Measurements from ENCODE around the gene OR14A16.

OR14A16 gene, protein sequence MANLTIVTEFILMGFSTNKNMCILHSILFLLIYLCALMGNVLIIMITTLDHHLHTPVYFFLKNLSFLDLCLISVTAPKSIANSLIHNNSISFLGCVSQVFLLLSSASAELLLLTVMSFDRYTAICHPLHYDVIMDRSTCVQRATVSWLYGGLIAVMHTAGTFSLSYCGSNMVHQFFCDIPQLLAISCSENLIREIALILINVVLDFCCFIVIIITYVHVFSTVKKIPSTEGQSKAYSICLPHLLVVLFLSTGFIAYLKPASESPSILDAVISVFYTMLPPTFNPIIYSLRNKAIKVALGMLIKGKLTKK

DNA sequence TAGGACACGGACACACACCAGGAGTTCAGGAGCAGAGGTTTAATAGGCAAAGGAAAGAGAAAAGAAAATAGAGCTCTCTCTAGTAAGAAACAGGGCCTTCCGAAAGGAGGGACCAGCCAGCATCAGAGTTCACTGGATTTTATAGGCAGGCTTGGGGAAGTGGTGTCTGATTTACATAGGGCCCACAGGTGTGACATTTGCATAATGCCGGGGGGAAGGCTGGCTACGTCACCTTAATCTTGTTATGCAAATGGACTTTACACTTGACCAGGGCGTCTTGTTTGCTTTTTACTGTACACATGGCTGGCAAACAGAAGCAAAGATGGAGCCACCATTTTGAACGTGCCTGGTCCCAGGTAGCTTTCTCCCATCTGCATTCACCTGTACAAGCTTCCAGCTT lies at the start of gene OR14A16:
Gene OR14A16 (minus strand): TSS at position 97 of the 400 bp plus-strand sequence. CDS start 8,390 bp downstream, outside the sequence.
- no peak for DNase-seq
- in situ Hi-C loops (cut with MboI; ENCODE audit: low pct_unique_long_range_greater_than_20kb, low sequenced_read_pairs): no loop called here

DNA sequence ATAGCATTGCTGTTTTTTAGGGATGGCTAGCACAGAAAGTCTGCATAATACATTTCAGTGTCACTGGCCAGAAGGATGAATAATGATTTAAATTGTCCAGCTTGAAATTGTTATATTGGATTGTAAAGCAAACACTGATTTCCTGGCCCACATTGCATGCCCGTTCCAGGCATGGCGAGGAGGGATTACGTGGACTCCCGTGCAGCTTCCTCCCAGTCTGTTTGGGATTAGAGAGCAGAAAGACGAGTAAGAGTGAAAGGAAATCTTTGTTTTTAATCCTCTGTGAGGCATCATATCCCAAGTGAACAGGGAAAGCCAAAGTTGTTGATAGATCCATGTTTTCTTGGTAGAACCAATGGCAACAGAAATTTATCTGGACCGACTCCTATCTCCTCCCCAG lies 41.5 kb upstream of the OR14A16 start:
- DNase-seq: no peak
- in situ Hi-C loops (cut with MboI; ENCODE audit: low pct_unique_long_range_greater_than_20kb, low sequenced_read_pairs): no loop called here

DNA sequence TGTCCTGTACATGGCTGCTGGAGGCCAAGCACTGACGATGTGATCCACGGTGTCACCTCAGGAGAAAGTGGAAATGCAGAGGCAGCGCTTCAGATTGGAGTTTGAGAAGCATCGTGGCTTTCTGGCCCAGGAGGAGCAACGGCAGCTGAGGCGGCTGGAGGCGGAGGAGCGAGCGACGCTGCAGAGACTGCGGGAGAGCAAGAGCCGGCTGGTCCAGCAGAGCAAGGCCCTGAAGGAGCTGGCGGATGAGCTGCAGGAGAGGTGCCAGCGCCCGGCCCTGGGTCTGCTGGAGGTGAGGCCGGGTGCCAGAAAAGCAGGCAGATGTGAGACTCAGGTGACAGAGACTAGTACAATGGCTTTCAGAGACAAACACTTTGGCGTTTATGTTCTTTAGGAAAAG lies 40.7 kb upstream of the OR14A16 start:
- in situ Hi-C loops (cut with MboI; ENCODE audit: low pct_unique_long_range_greater_than_20kb, low sequenced_read_pairs): no loop called here
- DNase-seq: no peak

DNA sequence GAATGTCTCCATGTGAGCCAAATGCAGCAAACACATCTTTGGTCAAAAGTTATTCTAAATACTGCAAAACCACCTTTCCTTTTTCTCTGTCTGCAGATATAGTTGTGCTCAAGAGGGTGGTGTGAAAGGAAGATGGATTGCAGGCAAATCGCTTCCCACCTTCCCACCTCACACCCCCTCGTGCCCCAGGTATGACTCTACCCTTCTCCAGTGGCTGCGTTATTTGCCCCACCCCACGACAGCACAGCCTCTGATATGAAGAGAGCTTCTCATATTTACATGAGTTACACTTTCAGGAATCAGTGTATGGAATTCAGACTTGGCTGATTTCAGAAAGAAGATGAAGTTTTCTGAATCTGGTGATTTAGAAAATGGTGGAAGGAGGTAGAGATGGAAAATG lies 38.8 kb upstream of the OR14A16 start:
- DNase-seq: no peak
- in situ Hi-C loops (cut with MboI; ENCODE audit: low pct_unique_long_range_greater_than_20kb, low sequenced_read_pairs): no loop called here

DNA sequence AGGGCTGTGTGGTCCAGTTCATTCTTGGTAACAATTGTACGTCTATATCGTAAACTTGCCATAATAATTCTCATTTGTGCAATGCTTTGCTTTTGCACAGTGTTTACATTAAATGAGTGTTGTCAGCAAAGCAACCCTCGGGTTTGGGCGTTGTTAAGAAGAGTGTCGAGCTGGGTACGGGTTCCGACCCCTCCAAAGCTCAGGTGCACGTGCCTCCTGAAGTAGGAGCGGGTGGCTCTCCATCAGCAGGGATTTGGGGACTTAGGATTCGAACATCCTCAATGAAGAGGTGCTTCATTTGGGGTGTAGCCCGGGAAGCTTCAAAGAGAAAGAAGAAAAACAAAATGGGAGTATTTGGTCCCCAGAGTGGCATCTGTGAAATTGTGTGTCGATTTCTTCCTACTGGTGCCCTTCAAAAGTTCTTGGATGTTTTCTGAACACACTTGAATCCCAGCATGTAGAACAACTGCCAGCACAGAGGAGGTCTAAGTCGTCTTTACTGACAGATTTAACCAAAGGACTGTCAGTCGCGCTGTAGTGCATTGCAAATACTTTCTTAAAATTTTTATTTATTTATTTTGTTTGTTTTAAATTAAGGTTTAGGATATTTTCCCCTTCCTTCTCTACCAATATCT lies 34.2 kb upstream of the OR14A16 start:
- in situ Hi-C loops (cut with MboI; ENCODE audit: low pct_unique_long_range_greater_than_20kb, low sequenced_read_pairs): no loop called here
- DNase-seq: no peak

DNA sequence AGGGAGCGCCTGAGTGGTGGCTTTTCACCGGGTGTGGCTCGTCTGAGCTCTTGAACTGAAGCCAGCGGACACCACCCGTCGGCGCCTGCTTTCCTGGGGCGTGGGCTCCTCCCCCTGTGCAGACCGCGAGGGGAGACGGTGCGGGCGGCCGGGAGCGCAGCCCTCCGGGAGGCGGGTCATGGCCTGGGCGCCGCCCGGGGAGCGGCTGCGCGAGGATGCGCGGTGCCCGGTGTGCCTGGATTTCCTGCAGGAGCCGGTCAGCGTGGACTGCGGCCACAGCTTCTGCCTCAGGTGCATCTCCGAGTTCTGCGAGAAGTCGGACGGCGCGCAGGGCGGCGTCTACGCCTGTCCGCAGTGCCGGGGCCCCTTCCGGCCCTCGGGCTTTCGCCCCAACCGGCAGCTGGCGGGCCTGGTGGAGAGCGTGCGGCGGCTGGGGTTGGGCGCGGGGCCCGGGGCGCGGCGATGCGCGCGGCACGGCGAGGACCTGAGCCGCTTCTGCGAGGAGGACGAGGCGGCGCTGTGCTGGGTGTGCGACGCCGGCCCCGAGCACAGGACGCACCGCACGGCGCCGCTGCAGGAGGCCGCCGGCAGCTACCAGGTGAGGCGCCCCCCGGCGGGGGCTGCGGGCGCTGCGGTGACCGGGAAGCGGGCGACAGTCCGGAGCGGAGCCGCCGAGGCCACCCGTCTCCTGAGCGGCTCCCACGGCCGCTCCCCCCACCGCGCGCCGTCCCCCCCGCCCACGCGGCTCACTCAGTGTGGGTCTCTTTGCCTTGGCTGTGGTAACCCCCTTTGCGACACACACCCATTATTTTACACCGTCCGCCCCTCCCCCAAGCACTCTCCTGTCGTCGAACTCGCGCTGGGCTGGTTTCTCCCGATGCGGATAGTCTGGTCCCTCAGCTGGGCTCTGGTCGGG lies 33.4 kb upstream of the OR14A16 start, which contains the start of gene TRIM58:
Gene TRIM58 (plus strand): TSS at position 119 of the 916 bp plus-strand sequence. CDS start 60 bp downstream, at position 179.
- peak; percentile 76 for DNase-seq
- in situ Hi-C loops (cut with MboI; ENCODE audit: low pct_unique_long_range_greater_than_20kb, low sequenced_read_pairs): no loop called here

DNA sequence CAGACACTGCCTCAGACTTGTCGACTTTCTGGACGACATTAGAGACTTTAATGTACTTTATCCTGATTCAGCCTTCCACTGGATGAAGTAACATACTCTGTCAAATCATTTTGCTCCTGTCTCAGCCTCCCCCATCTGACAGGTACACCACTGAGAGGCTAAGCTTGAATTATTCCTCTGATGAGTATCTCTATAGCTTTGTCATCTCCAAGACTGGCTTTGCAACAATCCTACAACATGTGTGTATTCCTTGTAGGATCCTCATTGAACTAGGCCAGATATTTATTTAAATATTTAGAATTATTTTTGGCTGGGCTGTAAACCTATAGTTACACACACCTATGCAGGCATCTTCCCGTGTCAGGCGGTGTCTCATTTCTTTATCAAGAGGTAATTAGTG lies 32.0 kb upstream of the OR14A16 start:
- in situ Hi-C loops (cut with MboI; ENCODE audit: low pct_unique_long_range_greater_than_20kb, low sequenced_read_pairs): no loop called here
- no peak for DNase-seq

DNA sequence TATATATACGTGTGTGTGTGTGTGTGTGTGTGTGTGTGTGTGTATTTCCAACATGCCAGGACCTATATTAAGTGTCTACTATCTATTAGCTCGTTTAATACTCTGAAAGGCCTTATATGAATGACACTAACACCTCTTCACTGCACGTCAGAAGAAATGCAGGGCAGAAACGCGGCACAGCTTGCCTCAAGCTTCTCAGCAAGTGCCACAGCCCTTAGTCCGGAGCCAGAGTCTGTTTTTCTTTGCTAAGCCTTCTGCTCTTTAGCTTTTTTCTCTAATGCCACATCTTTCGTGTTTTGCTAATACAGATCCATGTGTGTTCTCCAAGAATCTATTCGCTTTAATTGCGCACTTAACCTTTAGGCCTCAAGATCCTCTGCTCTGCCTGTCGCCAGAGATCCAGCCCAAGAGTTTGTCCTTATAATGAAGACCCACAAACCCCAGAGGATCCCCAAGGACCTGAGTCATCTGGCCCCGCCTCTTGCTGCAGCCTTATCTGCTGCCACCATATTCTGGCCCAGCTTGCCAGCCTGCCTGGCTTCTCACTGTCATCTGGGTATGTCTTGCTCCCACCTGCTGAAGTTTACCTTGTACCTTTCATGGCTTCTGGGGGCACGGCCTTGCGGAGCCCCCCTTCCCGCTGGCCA lies 31.1 kb upstream of the OR14A16 start:
- in situ Hi-C loops (cut with MboI; ENCODE audit: low pct_unique_long_range_greater_than_20kb, low sequenced_read_pairs): no loop called here
- peak; percentile 11 for DNase-seq

DNA sequence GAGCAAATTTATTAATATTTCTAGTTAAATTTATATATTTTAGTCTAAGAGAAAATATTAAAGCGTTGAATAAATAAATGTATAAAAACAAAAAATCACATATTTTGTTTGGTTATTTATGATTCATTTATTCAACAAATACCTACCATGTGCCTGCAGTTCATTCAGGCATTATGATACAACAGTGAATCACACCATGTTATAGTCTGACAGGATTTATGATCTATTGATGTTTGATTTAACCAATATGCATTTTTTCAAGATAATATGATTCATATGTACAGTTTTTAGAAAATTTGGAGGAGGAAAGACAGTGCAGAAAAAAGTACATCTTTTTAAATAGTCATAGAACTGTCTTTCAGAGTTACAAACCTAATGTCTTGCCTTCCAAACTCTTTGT lies 25.7 kb upstream of the OR14A16 start:
- in situ Hi-C loops (cut with MboI; ENCODE audit: low pct_unique_long_range_greater_than_20kb, low sequenced_read_pairs): no loop called here
- DNase-seq: no peak

DNA sequence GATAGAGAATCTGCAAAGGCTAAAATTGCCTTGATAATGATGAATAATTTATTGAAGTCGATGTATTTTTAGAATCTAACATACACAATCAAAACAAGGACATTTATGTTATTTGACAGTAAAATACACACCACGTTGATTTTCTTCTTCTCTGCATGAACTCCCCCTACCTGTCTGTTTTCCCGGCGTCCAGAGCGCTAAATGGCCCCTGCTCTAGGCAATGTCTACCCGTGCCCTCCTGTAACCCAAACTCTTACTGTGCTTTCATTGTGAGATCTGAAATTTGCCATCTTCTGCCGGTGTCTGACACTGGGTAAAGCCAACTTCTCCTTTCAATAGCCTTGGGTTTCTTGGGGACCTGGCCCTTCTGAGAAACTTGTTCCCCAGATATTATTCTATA lies 24.4 kb upstream of the OR14A16 start:
- no peak for DNase-seq
- in situ Hi-C loops (cut with MboI; ENCODE audit: low pct_unique_long_range_greater_than_20kb, low sequenced_read_pairs): no loop called here

DNA sequence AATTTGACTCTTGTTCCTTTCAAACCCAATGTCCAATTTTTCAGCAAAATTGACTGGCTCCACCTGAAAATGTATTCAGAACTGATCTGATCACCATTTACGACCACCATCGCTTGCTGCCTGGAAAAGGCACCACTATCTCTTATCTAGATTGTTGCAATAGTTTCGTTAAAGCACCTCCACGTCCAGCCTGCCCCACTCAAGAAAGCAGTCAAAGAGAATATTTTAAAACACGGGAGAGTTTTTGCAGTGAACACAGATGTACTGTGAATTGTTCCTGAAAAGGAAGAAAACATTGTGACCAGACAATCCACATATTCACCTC lies 21.7 kb upstream of the OR14A16 start:
- in situ Hi-C loops (cut with MboI; ENCODE audit: low pct_unique_long_range_greater_than_20kb, low sequenced_read_pairs): no loop called here

DNA sequence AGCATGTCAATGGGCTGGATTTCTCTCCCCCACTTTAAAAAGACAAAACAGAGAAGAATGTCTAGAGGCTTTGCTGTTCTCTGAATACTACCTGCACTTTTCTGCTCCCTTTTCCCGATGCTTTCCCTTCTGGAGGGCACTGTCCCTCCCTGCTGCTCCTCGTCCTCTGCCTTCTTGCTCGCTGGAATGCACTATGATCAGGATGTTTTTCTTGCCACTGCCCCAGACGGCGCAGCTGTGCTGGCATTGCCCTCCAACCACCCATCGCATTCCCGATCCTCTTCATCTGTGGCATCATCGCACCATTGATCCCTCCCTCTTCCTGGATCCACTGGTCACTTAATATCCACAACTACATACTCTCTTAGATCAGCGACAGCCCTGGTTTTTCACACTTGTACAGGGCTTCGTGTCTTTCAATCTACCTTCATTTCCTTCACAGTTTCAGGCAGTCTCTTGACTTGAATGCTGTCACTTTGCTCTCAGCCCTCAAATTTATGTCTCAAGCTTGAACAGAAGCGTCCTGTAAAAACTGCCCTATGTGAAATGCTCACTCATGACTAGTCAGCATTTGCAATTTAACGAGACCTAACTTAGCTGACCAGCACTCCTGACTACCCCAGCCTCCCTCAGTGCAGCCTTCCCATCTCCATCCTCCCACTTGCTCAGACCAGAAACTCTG lies 21.2 kb upstream of the OR14A16 start:
- in situ Hi-C loops (cut with MboI; ENCODE audit: low pct_unique_long_range_greater_than_20kb, low sequenced_read_pairs): no loop called here
- DNase-seq: no peak

More for the DNA sequence above, 21.7 kb upstream of the OR14A16 start:
- no peak for DNase-seq

DNA sequence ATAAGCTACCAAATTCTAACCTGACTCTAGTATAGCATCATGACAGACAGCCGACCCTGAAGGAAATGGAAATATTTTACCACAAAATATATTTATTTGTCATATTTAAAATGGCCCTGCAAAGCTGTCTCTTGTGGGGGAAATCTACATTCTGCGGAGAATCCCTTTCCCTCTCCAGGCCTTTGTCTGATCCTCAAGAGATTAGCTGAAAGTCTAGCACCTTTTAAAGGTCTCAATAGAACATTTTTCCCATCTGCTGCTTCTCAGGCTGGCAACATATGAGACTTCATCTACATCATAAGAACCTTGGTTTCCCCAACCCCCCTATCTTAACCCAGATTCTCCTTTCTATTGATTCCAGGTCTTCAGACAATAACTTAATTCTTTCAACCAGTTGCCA lies 19.5 kb upstream of the OR14A16 start:
- in situ Hi-C loops (cut with MboI; ENCODE audit: low pct_unique_long_range_greater_than_20kb, low sequenced_read_pairs): no loop called here
- DNase-seq: no peak

DNA sequence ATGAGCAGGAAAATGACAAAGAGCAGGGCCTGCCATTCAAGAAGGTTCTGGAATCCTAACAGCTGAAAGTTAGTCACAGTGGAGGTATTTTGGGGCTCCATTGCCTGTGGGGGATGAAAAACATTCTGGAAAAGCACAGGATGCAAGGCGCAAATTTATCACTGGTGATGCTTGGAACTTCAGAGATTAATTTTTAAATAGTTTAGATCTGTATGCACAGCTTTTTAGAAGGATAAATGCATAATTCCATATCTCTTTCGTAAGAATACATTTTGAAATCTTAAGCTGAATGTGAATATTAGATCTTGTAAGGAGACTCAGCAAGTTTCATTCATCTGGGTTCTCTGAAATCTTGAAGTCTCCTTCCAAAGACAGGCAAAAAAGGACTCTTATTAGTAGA lies 17.9 kb upstream of the OR14A16 start, which contains the start of gene OR11L1:
Gene OR11L1 (minus strand): TSS at position 101 of the 400 bp plus-strand sequence. CDS start 0 bp downstream, at position 101.
- in situ Hi-C loops (cut with MboI; ENCODE audit: low pct_unique_long_range_greater_than_20kb, low sequenced_read_pairs): no loop called here

DNA sequence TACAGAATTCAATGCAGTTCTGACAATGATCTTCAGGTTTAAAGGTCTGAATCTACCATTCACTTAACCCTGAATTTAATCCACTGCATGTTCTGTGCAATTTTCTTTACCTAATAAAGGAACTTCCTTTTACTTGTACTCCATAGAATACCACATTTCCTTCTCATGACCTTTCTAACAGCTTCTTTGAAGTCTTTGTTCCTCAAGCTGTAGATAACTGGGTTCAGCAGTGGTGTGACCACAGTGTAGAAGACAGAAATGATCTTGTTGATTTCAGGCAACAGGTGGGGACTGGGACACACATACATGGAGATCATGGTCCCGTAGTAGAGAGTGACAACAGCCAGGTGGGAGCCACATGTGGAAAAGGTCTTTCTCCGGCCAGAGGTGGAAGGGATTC lies 16.9 kb upstream of the OR14A16 start:
- in situ Hi-C loops (cut with MboI; ENCODE audit: low pct_unique_long_range_greater_than_20kb, low sequenced_read_pairs): no loop called here
- DNase-seq: peak; percentile 14

More for the DNA sequence above, 17.9 kb upstream of the OR14A16 start, which contains the start of gene OR11L1:
- no peak for DNase-seq

DNA sequence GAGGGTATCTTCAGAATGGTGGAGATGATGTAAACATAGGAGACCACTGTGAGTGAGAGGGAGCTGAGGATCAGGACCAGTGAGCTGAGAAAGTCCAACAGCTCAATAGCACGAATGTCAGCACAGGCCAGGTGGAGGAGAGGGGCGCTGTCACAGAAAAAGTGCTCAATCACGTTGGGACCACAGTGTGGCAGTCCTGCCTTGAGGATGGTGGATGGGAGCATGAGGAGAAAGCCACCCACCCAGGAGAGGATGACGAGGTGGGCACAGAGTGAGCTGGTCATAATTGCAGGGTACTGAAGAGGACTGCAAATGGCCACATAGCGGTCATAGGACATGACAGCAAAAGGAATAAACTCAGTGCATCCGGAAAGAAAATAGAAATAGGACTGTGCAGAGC lies 9.7 kb upstream of the OR14A16 start:
- in situ Hi-C loops (cut with MboI; ENCODE audit: low pct_unique_long_range_greater_than_20kb, low sequenced_read_pairs): no loop called here
- DNase-seq: no peak

DNA sequence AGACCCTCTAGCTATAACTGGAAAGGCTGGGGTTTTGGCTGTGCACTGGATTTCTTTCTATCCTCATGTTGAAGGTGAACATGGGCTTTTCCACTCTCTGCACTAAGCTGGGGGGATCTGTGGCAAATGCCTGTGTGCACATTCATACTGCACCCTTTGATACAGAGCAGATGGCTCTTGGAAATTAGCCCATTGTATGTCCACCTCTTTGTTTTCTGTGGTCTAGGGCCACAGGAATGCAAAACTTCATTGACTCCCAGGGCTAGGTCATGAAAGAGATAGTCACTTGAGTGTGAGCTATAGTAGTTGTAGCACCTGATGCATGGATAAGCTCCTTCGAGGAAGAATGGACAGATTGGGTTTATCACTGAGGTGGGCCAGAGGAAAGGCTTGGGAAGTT lies 5.7 kb upstream of the OR14A16 start:
- in situ Hi-C loops (cut with MboI; ENCODE audit: low pct_unique_long_range_greater_than_20kb, low sequenced_read_pairs): no loop called here
- DNase-seq: no peak

DNA sequence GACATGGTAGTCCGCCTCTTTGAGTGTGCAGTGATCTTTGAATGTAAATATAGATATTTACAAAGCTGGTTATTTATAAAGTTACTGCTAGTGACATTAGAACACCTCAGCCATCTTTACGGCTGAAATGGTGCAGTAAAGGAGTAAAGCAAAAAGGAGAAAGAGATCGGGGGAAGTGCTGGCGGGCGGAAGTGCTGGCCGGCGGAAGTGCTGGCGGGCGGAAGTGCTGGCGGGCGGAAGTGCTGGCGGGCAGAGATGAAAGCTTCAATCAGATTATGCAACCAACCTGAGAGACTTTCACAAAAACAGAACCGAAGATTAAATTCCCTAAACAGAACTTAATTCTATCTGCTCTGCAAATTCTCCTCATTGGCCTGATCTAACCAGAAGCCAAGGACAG lies 1.4 kb upstream of the OR14A16 start:
- in situ Hi-C loops (cut with MboI; ENCODE audit: low pct_unique_long_range_greater_than_20kb, low sequenced_read_pairs): no loop called here
- peak; percentile 81 for DNase-seq

DNA sequence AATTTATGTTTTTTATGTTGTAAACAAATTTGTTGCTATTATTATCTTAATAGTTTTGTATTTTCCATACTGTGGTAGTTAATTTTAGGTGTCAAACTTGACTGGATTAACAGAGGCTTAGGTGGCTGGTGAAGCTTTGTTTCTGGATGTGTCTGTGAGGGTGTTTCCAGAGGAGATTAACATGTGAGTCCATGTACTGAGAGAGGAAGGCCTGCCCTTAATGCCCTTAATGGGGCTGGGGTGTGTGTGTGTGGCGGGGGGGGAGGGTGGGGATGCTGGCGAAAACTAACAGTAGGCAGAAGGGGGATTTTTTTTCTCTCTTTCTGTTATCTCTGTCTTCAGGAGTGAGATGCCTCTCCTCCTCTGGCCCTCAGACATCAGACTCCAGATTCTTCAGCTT lies 1.9 kb downstream of the OR14A16 start:
- in situ Hi-C loops (cut with MboI; ENCODE audit: low pct_unique_long_range_greater_than_20kb, low sequenced_read_pairs): no loop called here
- no peak for DNase-seq
